Panc1 (cell line): ENCODE data around the gene ADAMTS14. TPM values are rescaled to one million over a fixed set of nuclear protein-coding genes. Genes with fewer than 3 reads are reported as not detected.

Experiments
- ATAC-seq: fragments of 200-7000 bp; cut with Tn5 transposase; 2 replicates; pipeline ENCODE4 v1.9.1; 2020; ENCODE audit warnings: mild to moderate bottlenecking, moderate library complexity
- BruUV-seq: library from RNA; stranded (reverse); fragments of 400-500 nt; replicated peaks from 2 replicates; lab custom pipeline; 2021; lab: Mats Ljungman, UMichigan
- CTCF ChIA-PET: fragments of 300-600 bp; sonication (Branson Sonifier 250); formaldehyde crosslinking; loops from one replicate; lab custom pipeline; 2022; ENCODE audit warnings: antibody characterized with exemption; lab: Charles Lee
- POLR2A ChIA-PET: fragments of 300-600 bp; sonication (Branson Sonifier 250); formaldehyde crosslinking; loops from one replicate; lab custom pipeline; 2022; ENCODE audit warnings: antibody characterized with exemption; lab: Charles Lee
- DNase-seq: peaks from one replicate; pipeline ENCODE4 v3.0.0-alpha.2; 2010; ENCODE audit warnings: low read depth, low spot score
- H3K27ac ChIP-seq: 2 replicates; pipeline ENCODE4 v1.5.1; 2011; ENCODE audit warnings: mild to moderate bottlenecking, low read length, inconsistent platforms
- H3K27me3 ChIP-seq: fragments of 200-500 bp; sonication (Bioruptor generic); 2 replicates; pipeline ENCODE4 v1.6.0; 2014; ENCODE audit warnings: low read length, inconsistent platforms; ENCODE audit not compliant: control insufficient read depth, insufficient read depth
- H3K36me3 ChIP-seq: fragments of 200-500 bp; sonication (Bioruptor generic); 2 replicates; pipeline ENCODE4 v1.5.1; 2014; ENCODE audit warnings: inconsistent platforms, mild to moderate bottlenecking, low read length, moderate library complexity; ENCODE audit not compliant: control insufficient read depth, insufficient read depth
- H3K4me1 ChIP-seq: 2 replicates; pipeline ENCODE4 v1.5.1; 2011; ENCODE audit warnings: inconsistent platforms, mild to moderate bottlenecking, low read length, moderate library complexity; ENCODE audit not compliant: control insufficient read depth, insufficient read depth
- H3K4me3 ChIP-seq, 2 experiments: 2 replicates each; pipeline ENCODE4 v1.5.1; 2011 to 2012; ENCODE audit warnings: low read depth in 2 of 2, low read length in 2 of 2, mild to moderate bottlenecking in 2 of 2, inconsistent platforms in 1 of 2, moderate library complexity in 1 of 2
- H3K9me3 ChIP-seq: fragments of 200-500 bp; sonication (Bioruptor generic); 2 replicates; pipeline ENCODE4 v1.5.1; 2014; ENCODE audit warnings: low read depth, mild to moderate bottlenecking, inconsistent platforms, low read length, moderate library complexity; ENCODE audit not compliant: control insufficient read depth, insufficient read depth
- CTCF ChIP-seq: fragments of 450-650 bp; IDR thresholded peaks from 2 replicates; pipeline ENCODE4 v1.5.1; 2017; ENCODE audit warnings: mild to moderate bottlenecking
- POLR2AphosphoS5 ChIP-seq: IDR thresholded peaks from 2 replicates; pipeline ENCODE4 v1.6.1; 2012; ENCODE audit warnings: mild to moderate bottlenecking, low read depth, low read length, moderate library complexity
- REST ChIP-seq, 2 experiments: IDR thresholded peaks; 2 replicates each; pipeline ENCODE4 v1.6.1; 2011 to 2012; ENCODE audit warnings: low read depth in 2 of 2, control low read depth in 1 of 2, low read length in 1 of 2, mild to moderate bottlenecking in 1 of 2, moderate library complexity in 1 of 2; ENCODE audit not compliant: insufficient read depth in 1 of 2
- SIN3A ChIP-seq: IDR thresholded peaks from 2 replicates; pipeline ENCODE4 v1.6.1; 2012; ENCODE audit warnings: low read depth, mild to moderate bottlenecking, low read length, moderate library complexity, borderline replicate concordance; ENCODE audit not compliant: insufficient read depth
- TCF7L2 ChIP-seq: IDR thresholded peaks from 2 replicates; pipeline ENCODE4 v1.6.1; 2011; ENCODE audit warnings: mild to moderate bottlenecking, low read depth, low read length, inconsistent platforms
- in situ Hi-C: cut with HindIII; loops from 2 replicates; pipeline ENCODE4 v1.10.0; 2016; ENCODE audit warnings: low sequenced_read_pairs, low pct_unique_long_range_greater_than_20kb
- intact Hi-C: fragments of 100-400 bp; cut with micrococcal nuclease; formaldehyde crosslinking; loops from one replicate; pipeline ENCODE4 v1.10.0; 2022; ENCODE audit not compliant: unreplicated experiment
- total RNA-seq: library from RNA; stranded (reverse); gene quantifications from one replicate; pipeline ENCODE4 v1.2.1, GENCODE V29; 2021; ENCODE audit not compliant: unreplicated experiment

Gene ADAMTS14
- total RNA-seq, 1 experiment from 2014 or later: 0.67 TPM

GRCh38 chr10:70752571-70752970, 80.3 kb downstream of the ADAMTS14 start:
- ATAC-seq (no peak), DNase-seq (no peak)
- Histone ChIP-seq H3K27ac (no peak overlapping the region), H3K27me3 (no peaks in the 10 kb centered on the region), H3K4me1 (no peaks in the 10 kb centered on the region), H3K9me3 (no peaks in the 10 kb centered on the region), H3K36me3 (no peaks in the 10 kb centered on the region), H3K4me3 (no peak overlapping the region)
- in situ Hi-C loops: no loop called here
- ChIA-PET POLR2A (no interaction called here), CTCF (no interaction called here)
- no TSS peak for BruUV-seq
- intact Hi-C loops: loop anchor here (10.0 kb wide), 1 partner anchor 128 kb away; no protein-coding TSS in a partner anchor
- TF ChIP-seq REST (IDR thresholded peaks at IDR 0.05; ENCODE audit: insufficient read depth in 1 of 2, low read depth in 2 of 2, low read length in 1 of 2) (no peak), TCF7L2 (no peak)

GRCh38 chr10:70753026-70753663, 80.8 kb downstream of the ADAMTS14 start:
- intact Hi-C loops: loop anchor here (10.0 kb wide), 1 partner anchor 128 kb away; no protein-coding TSS in a partner anchor
- Histone ChIP-seq H3K27me3 (no peaks in the 10 kb centered on the region), H3K4me3 (no peak overlapping the region), H3K9me3 (no peaks in the 10 kb centered on the region), H3K36me3 (no peaks in the 10 kb centered on the region), H3K4me1 (no peaks in the 10 kb centered on the region), H3K27ac (no peak overlapping the region)
- CTCF ChIA-PET: no interaction called here
- ATAC-seq (no peak), DNase-seq (no peak)
- no peak for TF ChIP-seq POLR2AphosphoS5
- in situ Hi-C loops: no loop called here
- no TSS peak for BruUV-seq
- POLR2A ChIA-PET: no interaction called here

GRCh38 chr10:70753841-70754621, 81.7 kb downstream of the ADAMTS14 start:
- ATAC-seq (no peak), DNase-seq (no peak)
- no peaks in the 10 kb centered on the region for H3K4me1 ChIP-seq
- in situ Hi-C loops (no loop called here), intact Hi-C loops (loop anchor here (10.0 kb wide), 1 partner anchor 129 kb away; no protein-coding TSS in a partner anchor)
- no peaks in the 10 kb centered on the region for H3K27me3 ChIP-seq
- ChIA-PET CTCF (interaction anchor here (0.6 kb wide), 1 partner anchor 130 kb away, joined by 3 read pairs; no protein-coding TSS in a partner anchor), POLR2A (no interaction called here)
- no peak overlapping the region for H3K4me3 ChIP-seq
- H3K27ac ChIP-seq: no peak overlapping the region
- TF ChIP-seq REST (IDR thresholded peaks at IDR 0.05; ENCODE audit: insufficient read depth in 1 of 2, low read depth in 2 of 2, low read length in 1 of 2) (no peak), SIN3A (no peak), CTCF (no peak), POLR2AphosphoS5 (no peak), TCF7L2 (no peak)
- H3K36me3 ChIP-seq: no peaks in the 10 kb centered on the region
- H3K9me3 ChIP-seq: no peaks in the 10 kb centered on the region
- BruUV-seq: no TSS peak
